H1 (cell line): ENCODE data around the gene OR6K2. TPM values are rescaled to one million over a fixed set of nuclear protein-coding genes. Genes with fewer than 3 reads are reported as not detected.

Experiments
- KDM4A ChIP-seq: IDR thresholded peaks from one replicate; pipeline ENCODE4 v1.7.1; 2012; ENCODE audit warnings: low read depth, mild to moderate bottlenecking, moderate library complexity, low read length, inconsistent platforms; ENCODE audit not compliant: severe bottlenecking
- KDM5A ChIP-seq: fragments of 200-600 bp; IDR thresholded peaks from 2 replicates; pipeline ENCODE4 v1.7.1; 2012; ENCODE audit warnings: mild to moderate bottlenecking, low read length, inconsistent platforms, mixed read lengths
- POLR2AphosphoS5 ChIP-seq: IDR thresholded peaks from 2 replicates; pipeline ENCODE4 v1.6.1; 2011; ENCODE audit warnings: low read depth, low read length
- RXRA ChIP-seq: IDR thresholded peaks from 2 replicates; pipeline ENCODE4 v1.6.1; 2011; ENCODE audit warnings: low read depth, mild to moderate bottlenecking, low read length, moderate library complexity; ENCODE audit not compliant: insufficient read depth
- SIN3A ChIP-seq, 2 experiments: IDR thresholded peaks in 1 of 2; conservative IDR thresholded peaks in 1 of 2; 2 replicates each; pipeline ENCODE4 v1.6.1; 2011 to 2012; ENCODE audit warnings: low read length in 2 of 2, improper control_type of control experiment in 1 of 2, low read depth in 1 of 2, mild to moderate bottlenecking in 1 of 2
- SP2 ChIP-seq: IDR thresholded peaks from 2 replicates; pipeline ENCODE4 v1.6.1; 2012; ENCODE audit warnings: mild to moderate bottlenecking, low read length, inconsistent platforms
- USF2 ChIP-seq: IDR thresholded peaks from 2 replicates; pipeline ENCODE4 v1.6.1; 2011; ENCODE audit warnings: low read length, improper control_type of control experiment
- polyA plus RNA-seq, 7 experiments: library from polyadenylated mRNA; depleted of rRNA in 3 of 7; stranded (reverse) in 5 of 7; unstranded in 2 of 7; fragments of >200 nt in 5 of 7; fragments of 200-250 nt in 2 of 7; gene quantifications; 1 replicate in 5 of 7; 2 replicates in 1 of 7; 4 replicates in 1 of 7; pipeline versions ENCODE4 v1.2.1 to v1.2.3, GENCODE V29; 2011 to 2013; ENCODE audit warnings: missing spikeins in 2 of 7, mixed read lengths in 2 of 7
- total RNA-seq: library from RNA; stranded (reverse); fragmentation: NEBNext Ultra II Directional; extraction: Animal tissue kit (Norgen Biotek cat#: 25700); gene quantifications from 2 replicates; pipeline ENCODE4 v1.2.1, GENCODE V29; 2021

The OR6K2 gene
- total and polyA plus RNA-seq, 2 of the 8 experiments (the other 6 are each of a cell fraction or from before 2014, with no cell fraction given), result not detected

- TF ChIP-seq SP2 (no peak), KDM5A (no peak), USF2 (no peak), SIN3A (conservative IDR thresholded peaks at IDR 0.05 in 1 of 2, IDR thresholded peaks at IDR 0.05 in 1 of 2; ENCODE audit: low read depth in 1 of 2, low read length in 2 of 2) (no peak), POLR2AphosphoS5 (no peak), KDM4A (no peak), RXRA (no peak)
- TF ChIP-seq, all 59 proteins: peak for 0
Measured at GRCh38 chr1:158724442-158724841, 24.0 kb upstream of the OR6K2 start (continued).
